Keratinocyte (primary cell): ENCODE results near the gene GALNT2.

Experiments
- CTCF ChIP-seq, 3 experiments: IDR thresholded peaks in 1 of 3; conservative IDR thresholded peaks in 1 of 3; optimal IDR thresholded peaks in 1 of 3; 2 replicates in 2 of 3; 3 replicates in 1 of 3; pipeline versions ENCODE3 to v1.5.1; 2011; ENCODE audit warnings: low read length in 3 of 3, mild to moderate bottlenecking in 3 of 3, moderate library complexity in 2 of 3, control low read depth in 1 of 3, inconsistent platforms in 1 of 3; ENCODE audit not compliant: insufficient read depth in 2 of 3; ENCODE audit errors: extremely low read depth in 1 of 3
- EZH2 ChIP-seq: IDR thresholded peaks from one replicate; pipeline ENCODE4 v1.6.1; 2012; ENCODE audit warnings: inconsistent platforms, mild to moderate bottlenecking, low read length, moderate library complexity

- TF ChIP-seq CTCF (optimal IDR thresholded peaks at IDR 0.05 in 1 of 3, IDR thresholded peaks at IDR 0.05 in 1 of 3, conservative IDR thresholded peaks at IDR 0.05 in 1 of 3; ENCODE audit: extremely low read depth in 1 of 3, insufficient read depth in 2 of 3, low read length in 3 of 3) = no peak
- TF ChIP-seq EZH2 = no peak
These were observed 176.1 kb downstream of the GALNT2 start for GRCh38 chr1:230243146-230243545.
